HG02588 (cell line): Measurements from ENCODE around the gene SYPL1.
A peak's percentile ranks its signal among the peaks of the same experiment; 100 is the strongest.
"Not testable (repeated sequence)": the region's sequence is repeated elsewhere in the genome, so short reads cannot be mapped to it uniquely, and the experiment has no call there.

Experiments
- ATAC-seq: cut with Tn5 transposase; IDR thresholded peaks from one replicate; pipeline ENCODE4 v1.9.1; 2021; ENCODE audit warnings: mild to moderate bottlenecking, moderate library complexity; ENCODE audit not compliant: unreplicated experiment

SYPL1 gene

GRCh38 chr7:106112118-106112971 lies at the start of gene SYPL1:
SYPL1 (minus strand) TSS chr7:106112312; CDS start chr7:106112208, 104 bp downstream.
- ATAC-seq = peak; percentile 83

- ATAC-seq = no peak
Observed at GRCh38 chr7:106155027-106155426, 42.9 kb upstream of the SYPL1 start.

GRCh38 chr7:106153891-106154449 lies 41.9 kb upstream of the SYPL1 start:
- peak; percentile 61 for ATAC-seq

- ATAC-seq = no peak
Observed at GRCh38 chr7:106152313-106152665, 40.2 kb upstream of the SYPL1 start.

- ATAC-seq = no peak
Observed at GRCh38 chr7:106151459-106152312, 39.6 kb upstream of the SYPL1 start.

GRCh38 chr7:106143711-106144337 lies 31.7 kb upstream of the SYPL1 start:
- no peak for ATAC-seq

GRCh38 chr7:106142136-106142535 lies 30.0 kb upstream of the SYPL1 start:
- ATAC-seq = no peak

- ATAC-seq = no peak
Observed at GRCh38 chr7:106140406-106141173, 28.5 kb upstream of the SYPL1 start.

GRCh38 chr7:106139265-106140251 lies 27.4 kb upstream of the SYPL1 start:
- no peak for ATAC-seq

GRCh38 chr7:106138776-106139175 lies 26.7 kb upstream of the SYPL1 start:
- ATAC-seq = no peak

- ATAC-seq = not testable (repeated sequence)
Observed at GRCh38 chr7:106138181-106138580, 26.1 kb upstream of the SYPL1 start.

GRCh38 chr7:106134241-106134640 lies 22.1 kb upstream of the SYPL1 start:
- no peak for ATAC-seq

GRCh38 chr7:106129291-106129690 lies 17.2 kb upstream of the SYPL1 start:
- no peak for ATAC-seq

- ATAC-seq = no peak
Observed at GRCh38 chr7:106128836-106129235, 16.7 kb upstream of the SYPL1 start.

GRCh38 chr7:106127984-106128780 lies 16.1 kb upstream of the SYPL1 start:
- no peak for ATAC-seq

GRCh38 chr7:106126170-106126938 lies 14.2 kb upstream of the SYPL1 start:
- ATAC-seq = no peak

GRCh38 chr7:106125417-106125816 lies 13.3 kb upstream of the SYPL1 start:
- no peak for ATAC-seq

- ATAC-seq = no peak
Observed at GRCh38 chr7:106124186-106124585, 12.1 kb upstream of the SYPL1 start.
